NCI-H524 (cell line): ENCODE measurements around the gene LOX.
"Not testable (repeated sequence)": the region's sequence is repeated elsewhere in the genome, so short reads cannot be mapped to it uniquely, and the experiment has no call there.

ENCODE experiments used
- DNase-seq, 2 experiments: peaks; one replicate each; lab custom pipeline; 2025; lab: John Stamatoyannopoulos, UW

The LOX gene

DNA sequence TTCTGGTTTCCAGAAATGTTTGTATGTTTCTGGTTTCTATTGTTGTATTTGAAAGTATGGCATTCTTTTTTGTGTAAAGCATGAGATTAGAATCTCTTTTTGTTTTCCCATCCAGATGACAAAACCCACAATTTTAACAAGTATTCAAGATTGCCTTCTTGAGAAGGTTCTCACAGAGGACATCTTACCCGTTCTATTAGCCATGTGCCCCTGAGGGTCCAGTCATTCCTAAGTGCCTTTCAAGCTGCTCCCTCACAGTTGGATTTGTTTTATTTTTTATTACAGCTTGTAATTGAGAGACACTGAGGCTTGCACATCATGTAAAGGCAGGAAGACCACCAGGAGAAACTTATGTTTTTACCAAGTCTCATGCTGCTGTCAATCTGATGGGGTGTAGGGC lies 19.3 kb upstream of the LOX start:
- DNase-seq: no peak

DNA sequence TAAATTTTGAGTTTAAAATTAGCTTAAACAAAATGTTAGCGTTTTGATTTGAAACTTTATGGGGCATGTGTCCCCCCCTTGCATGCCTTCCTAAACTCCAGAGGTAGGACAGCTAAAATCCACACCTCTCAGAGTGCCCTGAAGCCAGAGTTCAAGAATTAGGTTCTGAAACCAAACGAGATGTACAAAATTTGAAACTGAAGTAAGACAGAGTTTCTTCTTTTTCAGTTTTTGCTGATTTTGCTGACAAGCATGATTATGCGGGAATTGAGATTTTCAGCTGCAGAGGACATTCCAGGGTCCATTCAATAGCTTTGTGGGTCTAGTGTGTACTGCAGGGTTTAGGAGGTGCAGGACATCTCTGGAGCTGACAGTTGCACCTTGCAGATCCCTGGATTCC lies 17.1 kb upstream of the LOX start:
- no peak for DNase-seq

DNA sequence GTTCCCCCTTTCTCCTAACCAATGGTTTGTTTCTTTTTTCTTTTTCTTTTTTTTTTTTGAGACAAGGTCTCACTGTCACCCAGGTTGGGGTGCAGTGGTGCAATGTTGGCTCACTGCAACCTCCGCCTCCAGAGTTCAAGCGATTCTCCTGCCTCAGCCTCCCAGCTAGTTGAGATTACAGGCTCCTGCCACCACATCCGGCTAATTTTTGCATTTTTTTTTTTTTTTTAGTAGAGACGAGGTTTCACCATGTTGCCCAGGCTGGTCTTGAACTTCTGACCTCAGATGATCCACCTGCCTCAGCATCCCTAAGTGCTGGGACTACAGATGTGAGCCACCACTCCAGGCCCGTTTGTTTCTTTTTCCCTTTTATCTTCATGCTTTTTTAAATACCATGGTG lies 16.2 kb upstream of the LOX start:
- DNase-seq: not testable (repeated sequence)

DNA sequence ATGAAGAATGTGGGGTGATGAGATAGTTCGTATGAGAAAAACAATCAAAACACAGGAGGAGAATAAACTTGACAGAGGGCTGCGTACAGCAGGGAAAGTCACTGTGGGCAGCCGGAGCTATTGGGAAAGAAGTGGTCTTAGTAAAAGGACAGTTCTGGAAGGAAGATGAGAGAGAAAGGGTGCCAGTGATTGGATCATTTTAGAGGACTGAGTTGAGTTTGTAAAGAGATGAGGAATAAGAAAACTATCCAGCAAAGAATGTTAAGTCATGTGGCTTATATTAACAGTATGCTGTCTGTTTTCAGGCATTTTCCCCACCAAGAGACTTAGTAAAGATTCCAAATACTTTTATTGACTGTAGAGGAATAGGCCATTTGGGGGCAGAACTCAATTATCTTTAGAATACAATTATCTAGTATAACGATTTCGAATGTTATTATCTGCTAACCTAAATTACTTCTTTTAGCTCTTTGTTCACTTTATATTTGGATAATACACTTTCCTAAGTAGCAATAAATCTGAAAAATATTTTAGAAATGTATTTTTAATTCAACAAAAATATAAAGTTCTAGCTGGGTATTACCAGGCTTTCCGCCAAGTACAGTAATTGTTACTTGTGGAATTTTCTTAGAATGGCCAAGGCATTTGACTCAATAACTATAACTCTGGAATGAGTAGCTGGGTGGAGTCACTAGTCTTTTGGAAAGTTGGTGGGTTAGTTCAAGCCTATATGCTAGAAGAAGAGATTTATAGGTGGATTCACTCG lies 15.5 kb upstream of the LOX start:
- DNase-seq: no peak

DNA sequence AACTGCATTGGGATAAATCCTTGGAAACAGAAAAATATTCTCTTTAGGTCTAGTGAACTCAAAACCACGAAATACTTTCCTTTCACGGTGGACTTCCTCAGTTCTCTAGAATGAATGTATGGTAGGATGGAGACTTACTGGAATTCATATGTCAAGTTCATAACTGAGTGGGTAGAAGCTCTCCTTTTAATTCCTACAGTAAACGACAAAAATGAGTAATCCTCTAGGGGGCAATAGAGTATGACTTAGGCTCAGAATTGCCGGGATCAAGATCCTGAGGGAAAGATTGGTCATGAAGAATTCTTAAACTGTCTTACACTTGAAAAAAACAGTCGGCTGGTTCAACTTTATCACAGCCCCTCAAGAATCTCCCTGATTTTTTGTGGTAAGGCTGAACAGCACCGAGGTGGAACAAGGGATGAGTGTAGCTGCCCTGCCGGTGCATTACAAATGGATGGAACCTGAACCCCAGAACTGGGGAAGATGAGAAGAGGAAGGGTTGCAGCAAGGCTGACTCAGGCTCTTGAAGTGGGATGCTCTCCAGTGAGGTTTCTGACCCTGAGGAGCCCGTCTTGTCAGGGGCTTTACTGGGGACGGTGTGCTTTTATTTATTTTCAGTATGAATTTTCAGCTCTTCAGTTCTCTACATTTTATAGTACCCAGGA lies 14.0 kb upstream of the LOX start:
- peak; percentile 3 to 50 for DNase-seq

DNA sequence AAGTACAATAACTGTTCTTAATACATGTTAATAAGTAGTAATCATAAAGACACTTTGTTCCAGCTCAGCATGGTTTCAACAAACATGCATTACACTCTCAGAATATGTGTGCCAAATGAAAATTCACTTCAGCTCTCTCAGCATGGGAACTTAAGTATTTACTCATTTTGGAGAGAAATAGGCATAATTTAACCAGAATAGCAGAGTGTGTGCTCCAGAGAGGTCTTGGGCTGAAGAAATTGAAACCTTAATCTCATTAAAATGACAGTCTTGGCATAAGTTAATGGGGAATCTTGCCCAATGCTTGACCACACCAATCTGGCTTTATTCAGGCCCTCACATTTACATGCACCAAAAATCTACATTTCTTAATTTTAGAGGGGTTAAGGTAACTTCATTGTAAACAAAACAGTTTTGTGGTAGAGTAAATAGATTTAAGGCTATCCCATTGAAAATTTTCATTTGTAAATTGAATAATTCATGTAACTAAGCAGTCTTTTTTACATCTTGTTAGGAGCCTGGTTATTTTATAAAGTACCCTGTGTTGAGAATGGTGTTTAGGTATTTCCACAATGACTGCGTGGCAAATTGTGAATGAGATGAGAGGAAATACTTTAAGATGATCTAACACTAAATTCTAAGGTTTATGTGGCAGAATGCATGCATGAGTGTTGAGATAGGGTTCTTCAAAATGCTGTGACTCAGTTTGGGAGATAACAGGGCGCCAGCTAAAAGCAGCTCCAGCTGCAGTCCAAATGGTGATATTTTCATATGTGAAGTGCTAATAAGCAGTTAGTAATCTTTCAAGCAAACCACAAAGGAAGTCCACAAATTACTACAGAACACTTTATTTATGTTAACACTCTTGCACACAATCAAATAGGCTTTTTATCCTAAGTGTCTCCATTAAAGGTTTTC lies 11.3 kb upstream of the LOX start:
- DNase-seq: no peak

DNA sequence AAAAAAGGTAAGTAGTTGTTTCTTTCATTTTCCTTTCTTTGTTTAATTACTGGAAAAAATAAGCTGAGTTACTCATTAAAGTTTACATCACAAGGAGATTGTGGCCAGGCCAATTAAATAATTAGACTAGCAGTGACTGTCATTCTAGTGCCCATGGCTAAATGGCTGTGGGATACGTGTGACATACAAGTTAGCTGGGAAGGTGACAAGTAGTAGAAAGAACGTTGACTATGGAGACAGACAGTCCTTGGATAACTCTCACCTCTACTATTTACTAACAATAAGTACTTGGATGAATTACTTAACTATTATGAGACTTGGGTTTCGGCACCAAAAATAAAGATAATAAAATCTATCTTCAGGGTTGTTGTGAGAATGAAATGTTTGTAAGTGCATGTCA lies 7.0 kb upstream of the LOX start:
- DNase-seq: no peak

DNA sequence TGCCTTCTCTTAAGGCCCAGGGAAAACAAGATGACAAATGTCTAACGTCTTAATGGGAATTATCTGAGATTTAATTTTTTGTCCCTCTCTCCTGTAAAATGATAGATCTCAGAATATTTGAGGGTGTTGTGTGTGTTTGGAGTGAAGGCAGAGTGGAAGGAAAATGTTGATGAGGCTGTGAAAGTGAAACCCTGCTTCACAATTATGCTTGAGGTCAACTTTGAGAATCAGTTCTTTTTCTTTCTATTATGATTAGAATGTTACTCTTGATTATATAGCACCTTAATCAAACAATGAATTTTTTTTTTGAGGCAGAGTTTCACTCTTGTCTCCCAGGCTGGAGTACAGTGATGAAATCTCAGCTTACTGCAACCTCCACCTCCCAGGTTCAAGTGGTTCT lies 5.5 kb upstream of the LOX start:
- no peak for DNase-seq

DNA sequence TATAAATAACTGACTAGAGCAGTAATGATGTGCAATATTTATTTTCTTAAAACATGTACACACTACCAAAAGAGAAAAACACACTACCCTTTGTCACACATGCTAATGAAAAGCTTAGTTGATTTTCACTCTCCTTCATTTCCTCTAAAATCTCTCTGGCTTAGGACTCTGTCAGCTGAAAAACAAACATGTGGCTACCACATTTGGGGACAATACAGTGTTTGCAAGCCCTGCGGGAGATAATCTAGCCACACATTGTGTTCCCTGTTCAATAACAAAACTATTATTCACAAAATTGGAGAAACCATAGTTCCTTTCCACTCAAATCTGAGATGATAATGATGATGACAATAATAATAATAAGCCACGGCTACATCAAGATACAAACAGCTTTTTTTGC lies 3.5 kb upstream of the LOX start:
- DNase-seq: no peak

DNA sequence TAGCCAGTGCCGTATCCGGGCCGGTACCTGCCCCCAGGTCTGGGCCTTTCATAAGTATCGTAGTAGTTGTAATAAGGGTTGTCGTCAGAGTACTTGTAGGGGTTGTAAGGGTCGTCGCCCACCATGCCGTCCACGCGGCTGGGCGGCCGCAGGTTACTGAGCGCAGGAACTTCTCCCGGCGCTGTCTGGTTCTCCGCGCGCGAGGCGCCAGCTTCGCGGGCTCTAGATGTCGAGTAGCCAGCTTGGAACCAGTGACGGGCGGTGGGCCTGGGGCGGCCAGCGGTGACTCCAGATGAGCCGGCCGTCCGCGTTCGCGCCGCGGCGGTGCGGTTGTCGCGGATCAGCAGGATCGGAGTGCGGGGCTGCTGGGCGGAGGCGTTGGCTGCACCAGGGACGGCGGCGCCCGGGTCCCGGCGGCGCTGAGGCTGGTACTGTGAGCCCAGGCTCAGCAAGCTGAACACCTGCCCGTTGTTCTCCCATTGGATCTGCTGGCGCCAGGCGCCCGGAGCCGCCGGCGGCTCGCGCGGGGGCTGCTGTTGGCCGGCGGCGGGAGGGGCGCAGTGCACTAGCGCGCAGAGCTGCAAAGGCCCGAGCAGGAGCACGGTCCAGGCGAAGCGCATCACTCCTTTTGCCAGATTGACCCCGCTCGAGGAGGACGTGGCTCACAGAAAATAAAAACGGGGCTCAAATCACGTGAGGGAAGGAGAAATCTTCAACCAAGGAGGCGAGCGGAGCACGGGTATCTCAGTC lies 518 bp downstream of the LOX start:
- peak; percentile 18 to 39 for DNase-seq

DNA sequence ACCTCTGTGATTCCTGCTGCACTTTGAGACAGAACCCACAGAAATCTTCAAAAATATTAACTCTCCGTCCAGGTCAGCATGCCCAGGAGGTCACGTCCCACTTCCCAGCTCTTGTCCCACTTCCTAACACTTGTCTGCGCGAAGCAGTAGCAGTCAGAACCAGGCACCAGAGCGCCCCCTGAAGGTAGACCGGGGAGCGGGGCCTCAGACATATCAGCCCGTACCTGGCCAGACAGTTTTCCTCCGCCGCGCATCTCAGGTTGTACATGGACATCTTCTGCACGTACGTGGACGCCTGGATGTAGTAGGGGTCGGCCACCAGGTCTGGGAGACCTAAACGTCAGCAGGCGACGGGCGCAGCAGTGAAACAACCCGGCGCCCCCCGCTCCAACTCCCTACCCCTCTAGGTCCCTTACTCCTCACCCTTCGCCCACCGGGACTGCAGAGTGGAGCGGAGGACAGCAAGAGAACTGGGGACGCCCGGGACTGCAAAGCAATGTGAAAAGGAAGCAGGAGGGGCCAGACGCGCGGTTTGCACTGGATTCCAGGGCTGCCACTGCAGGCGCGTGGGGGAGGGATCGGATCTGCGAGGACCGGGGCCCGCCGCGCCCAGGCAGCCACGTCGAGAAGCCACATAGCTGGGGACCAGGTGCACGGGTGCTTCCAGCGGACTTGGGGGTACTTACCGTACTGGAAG lies 1.2 kb downstream of the LOX start:
- DNase-seq: peak; percentile 50 to 61

DNA sequence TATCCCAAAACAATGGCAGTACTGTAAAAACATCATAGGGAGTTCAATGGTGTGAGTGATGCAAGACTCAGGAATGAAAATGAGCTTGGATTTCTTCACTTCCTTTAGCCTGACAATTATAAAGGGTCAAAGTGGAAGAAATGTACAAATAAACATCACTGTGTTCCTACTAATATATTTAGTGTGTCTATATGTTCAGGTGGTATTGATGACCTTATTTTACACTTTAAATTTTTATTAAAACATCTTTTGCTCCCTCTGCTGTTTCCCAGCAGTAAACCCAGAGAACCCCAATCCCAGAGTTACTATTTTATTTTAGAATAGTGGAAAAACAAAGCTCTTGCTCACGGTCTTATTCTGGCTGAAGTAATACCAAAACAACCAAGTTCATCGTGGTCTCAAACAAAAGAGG lies 2.0 kb downstream of the LOX start:
- DNase-seq: no peak

DNA sequence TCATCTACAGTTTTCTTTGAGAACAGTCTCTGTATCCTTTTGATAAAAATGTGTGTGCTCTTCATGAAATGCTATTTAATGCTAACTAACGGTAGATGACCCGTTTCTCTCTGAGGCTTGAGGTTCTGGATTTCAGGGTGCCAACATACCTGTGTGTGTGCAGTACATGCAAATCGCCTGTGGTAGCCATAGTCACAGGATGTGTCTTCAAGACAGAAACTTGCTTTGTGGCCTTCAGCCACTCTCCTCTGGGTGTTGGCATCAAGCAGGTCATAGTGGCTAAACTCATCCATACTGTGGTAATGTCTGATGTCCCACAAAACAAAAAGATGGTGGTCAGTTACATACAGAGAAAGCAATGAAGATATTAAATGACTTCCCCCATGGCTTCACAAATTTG lies 4.2 kb downstream of the LOX start:
- DNase-seq: no peak

DNA sequence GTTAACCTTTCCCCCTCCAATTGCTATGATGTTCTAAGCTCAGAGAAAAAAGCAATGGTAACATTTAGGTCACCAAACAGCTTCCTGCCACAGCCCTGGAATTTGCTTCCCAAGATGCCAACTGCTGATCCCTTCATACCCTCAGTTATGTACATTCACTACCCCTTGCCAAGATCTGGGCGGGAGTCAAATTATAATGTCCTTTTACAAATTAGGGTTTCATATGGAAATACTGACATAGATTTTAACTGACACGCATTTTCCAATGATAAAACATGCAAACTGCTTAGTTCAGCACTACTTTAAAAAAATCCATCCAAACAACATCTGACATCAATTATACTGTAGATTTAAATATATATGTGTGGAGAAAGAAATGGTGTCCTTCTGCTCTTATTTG lies 5.0 kb downstream of the LOX start:
- no peak for DNase-seq

DNA sequence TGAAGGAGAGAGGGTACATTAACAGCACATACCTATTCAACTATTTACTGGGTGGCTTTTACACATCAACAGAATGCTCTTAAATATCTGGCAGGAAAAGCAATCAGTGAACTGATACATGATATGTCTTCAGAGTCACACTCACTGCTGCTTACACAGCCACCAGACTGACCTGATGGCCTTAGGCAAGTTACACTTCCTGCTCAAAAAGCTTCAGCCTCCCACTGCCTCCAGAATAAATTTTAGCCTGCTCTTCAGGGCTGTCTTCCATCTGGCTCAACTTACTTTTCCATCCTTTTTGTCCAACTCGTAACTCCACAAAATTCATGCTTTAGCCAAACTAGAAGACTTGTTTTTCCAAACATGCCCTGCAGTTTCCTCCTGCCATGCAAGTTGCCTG lies 10.7 kb downstream of the LOX start:
- DNase-seq: no peak

DNA sequence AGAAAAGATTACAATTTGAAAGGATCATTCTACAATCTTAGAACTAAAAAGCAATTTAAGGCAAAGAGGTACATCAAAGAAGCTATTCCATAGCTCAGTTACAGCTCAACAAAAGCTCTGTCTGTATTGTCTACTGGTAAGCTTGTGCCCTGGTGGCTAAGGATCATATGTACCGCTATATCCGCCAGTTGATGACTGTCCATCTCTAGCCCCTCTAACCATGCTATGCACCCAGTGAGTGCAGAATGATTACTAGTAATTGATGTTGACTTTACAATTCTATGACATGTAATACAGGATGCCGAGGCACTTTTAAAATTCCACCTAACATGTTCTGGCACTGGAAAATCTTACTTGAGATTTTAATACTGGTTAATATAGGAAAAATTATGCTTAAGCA lies 13.1 kb downstream of the LOX start:
- no peak for DNase-seq

DNA sequence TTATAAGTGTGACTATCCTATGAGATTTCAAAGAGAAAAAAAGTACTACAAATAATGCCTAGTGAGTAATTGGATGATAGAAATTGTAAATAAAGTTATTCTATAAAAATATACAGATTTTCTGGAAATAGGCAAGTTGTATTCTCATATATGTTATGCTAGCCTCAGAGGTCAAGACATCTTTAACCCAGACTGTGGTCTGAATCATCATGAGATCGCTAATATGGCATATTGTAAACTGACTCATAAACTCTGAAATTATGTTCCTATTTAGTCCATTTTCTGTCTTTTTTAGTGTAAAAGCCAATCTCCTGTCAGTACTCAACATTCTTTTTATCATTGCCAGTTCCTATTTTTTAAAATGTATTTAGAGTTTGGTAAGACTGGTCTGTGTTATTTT lies 14.2 kb downstream of the LOX start:
- DNase-seq: no peak

DNA sequence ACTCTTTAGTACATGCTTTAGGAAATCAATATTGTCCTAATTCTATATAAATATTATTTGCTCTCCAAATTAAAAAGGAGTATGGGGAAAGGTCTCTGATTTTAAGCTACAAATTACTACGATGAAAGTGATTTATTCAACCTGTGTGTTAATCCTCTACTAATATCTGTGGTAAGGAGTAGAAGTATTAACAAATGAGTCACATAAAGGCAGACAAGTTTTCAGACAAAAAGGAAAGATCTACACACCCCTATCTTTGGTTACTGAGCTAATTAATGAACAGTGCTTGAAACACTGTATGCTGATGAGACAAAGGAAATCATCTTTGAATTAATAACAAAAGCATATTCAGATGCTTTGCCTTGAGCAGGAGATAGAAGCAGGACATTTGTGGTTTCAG lies 15.9 kb downstream of the LOX start:
- DNase-seq: no peak

DNA sequence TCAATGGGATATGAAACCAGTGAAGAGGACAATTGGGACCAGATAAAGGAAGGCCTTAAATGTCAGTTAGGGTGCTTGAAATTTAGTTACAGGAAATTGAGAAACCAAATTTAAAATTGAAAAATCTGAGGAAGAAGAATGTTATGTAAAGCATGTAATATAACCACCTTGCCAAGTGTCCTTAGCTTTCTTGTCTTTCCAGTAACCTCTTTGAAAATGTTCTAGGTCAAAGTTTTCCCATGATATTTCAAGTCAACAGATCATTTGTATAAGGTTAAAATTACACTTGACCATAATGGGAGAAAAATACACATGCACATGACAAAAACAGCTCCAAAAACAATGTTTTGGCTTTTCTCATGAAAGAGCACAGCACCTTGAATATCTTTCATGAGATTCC lies 21.1 kb downstream of the LOX start:
- DNase-seq: no peak

DNA sequence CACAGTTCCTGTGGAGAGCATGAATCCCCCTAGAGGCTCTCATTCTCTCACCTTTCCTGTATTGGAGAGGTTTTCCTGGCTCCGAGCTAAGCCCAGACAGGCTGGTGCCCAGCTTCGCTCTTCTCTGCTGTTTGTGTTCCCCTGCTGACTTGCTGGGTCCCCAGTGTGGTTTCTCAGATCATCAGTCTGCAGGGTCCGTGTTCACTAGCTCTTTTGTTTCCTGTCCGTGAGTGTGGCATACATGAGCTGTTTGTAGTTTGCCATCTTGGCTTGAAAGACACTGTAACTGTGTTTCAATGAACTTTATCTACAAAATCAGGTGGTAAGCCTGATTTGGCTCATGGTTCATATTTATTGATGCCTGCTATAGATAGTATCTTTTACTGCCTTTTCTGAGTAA lies 23.8 kb downstream of the LOX start:
- no peak for DNase-seq
